ENCODE measurements around the gene WWC2. TPM values are rescaled to one million over a fixed set of nuclear protein-coding genes. Genes with fewer than 3 reads are reported as not detected.
"Not testable (repeated sequence)": the region's sequence is repeated elsewhere in the genome, so short reads cannot be mapped to it uniquely, and the experiment has no call there.

WWC2 gene
- polyA plus RNA-seq, 2 of the 4 experiments (the other 2 are of a cell fraction), result 14.9 to 26.9 TPM

DNA sequence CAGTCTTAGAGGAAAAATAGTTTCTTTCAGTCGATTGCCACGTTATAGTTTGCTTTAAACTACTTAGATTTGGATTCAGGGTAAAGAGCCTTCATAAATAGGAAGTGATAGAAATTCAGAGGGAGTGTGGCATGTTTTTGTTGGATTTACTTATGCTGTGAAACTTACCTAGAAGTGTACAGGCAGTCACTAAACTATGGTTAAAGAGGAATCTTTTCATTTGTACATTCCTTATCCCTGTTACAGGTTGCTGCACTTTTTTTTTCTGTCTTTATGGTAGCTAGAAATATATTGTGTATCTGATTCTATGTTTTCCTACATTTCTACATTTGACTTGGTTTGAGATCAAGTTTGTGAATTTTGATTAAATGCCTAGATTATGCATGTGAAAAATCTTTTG, 19.1 kb downstream of the WWC2 start:
- H3K27ac ChIP-seq, result no peak overlapping the region
- DNase-seq (ENCODE audit: low read depth in 1 of 2, low spot score in 1 of 2) (no peak), FAIRE-seq (no peak), ATAC-seq (no peak)
- H3K9me3 ChIP-seq, result no peaks in the 10 kb centered on the region
- peaks cover 18% of the 10 kb centered on the region for H3K4me1 ChIP-seq
- H3K4me2 ChIP-seq, result peak overlapping the region; percentile 45
- no peak for TF ChIP-seq ZNF302 (CRISPR knock-in tag; IDR thresholded peaks at IDR 0.05)
- no peak for TF ChIP-seq KDM1A (IDR thresholded peaks at IDR 0.05; ENCODE audit: low read depth)
- TF ChIP-seq HEYL (CRISPR knock-in tag; IDR thresholded peaks at IDR 0.05), result no peak
- TF ChIP-seq NPAS2 (CRISPR knock-in tag; IDR thresholded peaks at IDR 0.05; ENCODE audit: borderline replicate concordance), result no peak
- no peak for TF ChIP-seq TFCP2L1 (CRISPR knock-in tag; IDR thresholded peaks at IDR 0.05)
- TF ChIP-seq FOSL2 (IDR thresholded peaks at IDR 0.05), result no peak
- TF ChIP-seq FOSL2 (CRISPR knock-in tag; IDR thresholded peaks at IDR 0.05), result no peak
- TF ChIP-seq FOXS1 (CRISPR knock-in tag; IDR thresholded peaks at IDR 0.05), result no peak
- no peak for TF ChIP-seq HOXB13 (CRISPR knock-in tag; IDR thresholded peaks at IDR 0.05; ENCODE audit: low read depth)
- TF ChIP-seq ESRRA (IDR thresholded peaks at IDR 0.05; ENCODE audit: borderline replicate concordance, low read length), result no peak
- no peak for TF ChIP-seq NFE2L2 (conservative IDR thresholded peaks at IDR 0.05; ENCODE audit: low read length)
- no peak for TF ChIP-seq EHF (CRISPR knock-in tag; IDR thresholded peaks at IDR 0.05)
- TF ChIP-seq CHD2 (IDR thresholded peaks at IDR 0.05; ENCODE audit: low read length, partially characterized antibody), result no peak
- no peak for TF ChIP-seq SREBF2 (IDR thresholded peaks at IDR 0.05)
- TF ChIP-seq HMGXB4 (CRISPR knock-in tag; IDR thresholded peaks at IDR 0.05; ENCODE audit: borderline replicate concordance), result no peak
- H3K4me3 ChIP-seq, result no peak overlapping the region
- POLR2A ChIA-PET, result no interaction called here
- CTCF ChIA-PET, result no interaction called here
- WGBS (ENCODE audit: missing lambda C conversion rate), result 96% methylated on average over 2 of the region's 2 CpGs

DNA sequence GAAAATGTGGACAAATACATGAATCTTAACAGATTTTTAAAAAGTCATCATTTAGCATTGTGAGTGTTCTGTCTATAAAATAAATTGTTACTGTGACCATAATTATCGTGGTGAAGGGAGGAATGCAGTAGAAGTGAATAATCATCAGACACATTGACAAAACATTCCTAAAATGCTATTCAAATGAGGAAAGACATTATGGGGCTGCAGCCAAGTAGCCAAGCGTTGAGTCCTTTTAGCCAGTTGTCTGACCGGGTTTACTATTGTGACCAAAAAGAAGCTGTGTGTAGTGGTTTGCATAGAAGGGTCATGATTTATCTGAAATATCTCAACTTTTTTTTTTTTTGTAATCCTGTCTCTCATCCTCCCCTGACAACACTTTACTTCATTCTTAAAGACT, 19.5 kb downstream of the WWC2 start:
- no peak for DNase-seq (ENCODE audit: low read depth in 1 of 2, low spot score in 1 of 2)
- ATAC-seq, result peak in 1 of 2 experiments; percentile 79; a peak in 4 of 6 replicates
- no peak for FAIRE-seq
- TF ChIP-seq MAX (IDR thresholded peaks at IDR 0.05), result no peak
- ChIA-PET POLR2A (interaction anchor here (0.7 kb wide), 1 partner anchor 20 kb away, joined by 5 read pairs; the partner anchor contains the start of gene WWC2), CTCF (no interaction called here)
- Histone ChIP-seq H3K4me3 (no peak overlapping the region), H3K9me3 (no peaks in the 10 kb centered on the region), H3K27ac (peak overlapping the region in 1 of 2 experiments; percentile 46; a peak in 2 of 6 replicates), H3K4me2 (peak overlapping the region; percentile 45), H3K4me1 (peaks cover 18% of the 10 kb centered on the region)
- 5% methylated on average over 3 of the region's 3 CpGs for WGBS (ENCODE audit: missing lambda C conversion rate)

DNA sequence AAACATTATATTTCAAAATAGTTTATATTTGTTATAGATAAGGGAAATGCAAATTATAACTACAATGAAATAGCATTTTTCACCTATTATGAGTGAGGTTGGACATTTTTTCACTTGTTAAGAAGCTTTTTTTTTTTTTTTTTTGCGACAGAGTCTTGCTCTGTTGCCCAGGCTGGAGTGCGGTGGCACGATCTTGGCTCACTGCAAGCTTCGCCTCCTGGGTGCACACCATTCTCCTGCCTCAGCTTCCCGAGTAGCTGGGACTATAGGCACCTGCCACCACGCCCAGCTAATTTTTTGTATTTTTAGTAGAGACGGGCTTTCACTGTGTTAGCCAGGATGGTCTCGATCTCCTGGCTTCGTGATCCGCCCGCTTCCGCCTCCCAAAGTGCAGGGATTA, 22.6 kb downstream of the WWC2 start:
- CTCF ChIA-PET; DNase-seq (ENCODE audit: low read depth in 1 of 2, low spot score in 1 of 2); H3K4me3 ChIP-seq; H3K9me3 ChIP-seq; H3K4me2 ChIP-seq; ATAC-seq; FAIRE-seq; H3K27ac ChIP-seq; POLR2A ChIA-PET: not testable (repeated sequence)
- peaks cover 18% of the 10 kb centered on the region for H3K4me1 ChIP-seq
- WGBS (ENCODE audit: missing lambda C conversion rate), result 99% methylated on average over 12 of the region's 12 CpGs

GRCh38 chr4:183124228-183124627, 25.2 kb downstream of the WWC2 start:
- Histone ChIP-seq H3K4me2 (no peak overlapping the region), H3K4me3 (no peak overlapping the region), H3K27ac (no peak overlapping the region), H3K4me1 (peaks cover 12% of the 10 kb centered on the region), H3K9me3 (no peaks in the 10 kb centered on the region)
- 73% methylated on average over 3 of the region's 3 CpGs for WGBS (ENCODE audit: missing lambda C conversion rate)
- FAIRE-seq (no peak), DNase-seq (ENCODE audit: low read depth in 1 of 2, low spot score in 1 of 2) (no peak), ATAC-seq (no peak)
- CTCF ChIA-PET, result interaction anchor here (0.6 to 1.3 kb wide), 4 partner anchors 10 to 873 kb away, joined by 3 to 5 read pairs (median 4); no protein-coding TSS in a partner anchor
- POLR2A ChIA-PET, result interaction anchor here (0.6 kb wide), 1 partner anchor 92 kb away, joined by 3 read pairs; no protein-coding TSS in a partner anchor
- TF ChIP-seq SMC3 (IDR thresholded peaks at IDR 0.05) (no peak), EP300 (IDR thresholded peaks at IDR 0.05) (no peak), REST (IDR thresholded peaks at IDR 0.05) (no peak), RCOR1 (IDR thresholded peaks at IDR 0.05; ENCODE audit: low read depth, low read length) (no peak), MYC (IDR thresholded peaks at IDR 0.05; ENCODE audit: borderline replicate concordance, low read length) (no peak), MAFK (IDR thresholded peaks at IDR 0.05; ENCODE audit: partially characterized antibody) (no peak), BHLHE40 (IDR thresholded peaks at IDR 0.05; ENCODE audit: low read depth, low read length) (no peak), NFE2L2 (conservative IDR thresholded peaks at IDR 0.05; ENCODE audit: low read length) (no peak), USF2 (IDR thresholded peaks at IDR 0.05) (no peak), HOXB13 (CRISPR knock-in tag; IDR thresholded peaks at IDR 0.05; ENCODE audit: low read depth) (no peak), RAD21 (conservative IDR thresholded peaks at IDR 0.05 in 1 of 2, IDR thresholded peaks at IDR 0.05 in 1 of 2) (no peak), NPAS2 (CRISPR knock-in tag; IDR thresholded peaks at IDR 0.05; ENCODE audit: borderline replicate concordance) (no peak)

Measured in A549 (cell line).